ENCODE data around the gene BMP10. TPM values are rescaled to one million over a fixed set of nuclear protein-coding genes. Genes with fewer than 3 reads are reported as not detected.

The BMP10 gene
- total RNA-seq (not detected in 2 replicates), polyA plus RNA-seq (not detected in 2 replicates), polyA minus RNA-seq (ENCODE audit: low replicate concordance) (not detected in 2 replicates)
- polyA plus RNA-seq (2012), result not detected in 2 replicates

- H3K9ac ChIP-seq (ENCODE audit: insufficient read depth, low read length), result no peak within 1 kb of the TSS
- no peak within 1 kb of the TSS for H3K4me2 ChIP-seq (ENCODE audit: extremely low read depth, insufficient read depth, low read length)
- H3K27me3 ChIP-seq (ENCODE audit: control insufficient read depth, insufficient read depth, low read length), result no peaks in the 10 kb centered on the region
- no peak within 1 kb of the TSS for H3K27ac ChIP-seq (ENCODE audit: insufficient read depth, low read length)
- no peaks in the 10 kb centered on the region for H4K20me1 ChIP-seq (ENCODE audit: control insufficient read depth, extremely low read depth, insufficient read depth, low read length)
- TF ChIP-seq CTCF (conservative IDR thresholded peaks at IDR 0.05 in 1 of 2, IDR thresholded peaks at IDR 0.05 in 1 of 2; ENCODE audit: low read depth in 1 of 2, low read length in 2 of 2) (no peak), EZH2 (IDR thresholded peaks at IDR 0.05; ENCODE audit: low read length, missing control alignments) (no peak)
- no peak within 1 kb of the TSS for H3K4me3 ChIP-seq (replicated peaks in 1 of 4; ENCODE audit: control extremely low read depth in 1 of 4, insufficient read depth in 1 of 4, low read depth in 3 of 4, low read length in 4 of 4)
- H2AFZ ChIP-seq (ENCODE audit: low read length), result no peak within 1 kb of the TSS
- no peak for DNase-seq (ENCODE audit: low read depth in 2 of 2)
- H3K4me1 ChIP-seq (ENCODE audit: control insufficient read depth, extremely low read depth, insufficient read depth, low read length), result no peaks in the 10 kb centered on the region
- H3K36me3 ChIP-seq (ENCODE audit: control insufficient read depth, insufficient read depth, low read length), result no peaks in the 10 kb centered on the region
- no peaks in the 10 kb centered on the region for H3K9me3 ChIP-seq (ENCODE audit: control insufficient read depth, insufficient read depth, low read depth, low read length)
- no peaks in the 10 kb centered on the region for H3K79me2 ChIP-seq (ENCODE audit: control insufficient read depth, insufficient read depth, low read length)
Observed at GRCh38 chr2:68871159-68871764, at the start of gene BMP10. TSS of gene BMP10 (minus strand) at chr2:68871397. CDS start at chr2:68871358, 39 bp downstream.

GRCh38 chr2:68920481-68921170 lies 49.4 kb upstream of the BMP10 start:
- Histone ChIP-seq H3K4me2 (ENCODE audit: extremely low read depth, insufficient read depth, low read length) (no peak overlapping the region), H2AFZ (ENCODE audit: low read length) (no peak overlapping the region), H3K4me1 (ENCODE audit: control insufficient read depth, extremely low read depth, insufficient read depth, low read length) (no peaks in the 10 kb centered on the region), H3K79me2 (ENCODE audit: control insufficient read depth, insufficient read depth, low read length) (no peaks in the 10 kb centered on the region), H3K27ac (ENCODE audit: insufficient read depth, low read length) (no peak overlapping the region), H3K36me3 (ENCODE audit: control insufficient read depth, insufficient read depth, low read length) (no peaks in the 10 kb centered on the region), H3K9ac (ENCODE audit: insufficient read depth, low read length) (no peak overlapping the region), H3K9me3 (ENCODE audit: control insufficient read depth, insufficient read depth, low read depth, low read length) (no peaks in the 10 kb centered on the region), H3K27me3 (ENCODE audit: control insufficient read depth, insufficient read depth, low read length) (no peaks in the 10 kb centered on the region), H3K4me3 (replicated peaks in 1 of 4; ENCODE audit: control extremely low read depth in 1 of 4, insufficient read depth in 1 of 4, low read depth in 3 of 4, low read length in 4 of 4) (no peak overlapping the region), H4K20me1 (ENCODE audit: control insufficient read depth, extremely low read depth, insufficient read depth, low read length) (no peaks in the 10 kb centered on the region)
- DNase-seq (ENCODE audit: low read depth in 2 of 2), result no peak
- no peak for TF ChIP-seq EZH2 (IDR thresholded peaks at IDR 0.05; ENCODE audit: low read length, missing control alignments)
- no peak for TF ChIP-seq CTCF (conservative IDR thresholded peaks at IDR 0.05 in 1 of 2, IDR thresholded peaks at IDR 0.05 in 1 of 2; ENCODE audit: low read depth in 1 of 2, low read length in 2 of 2)

GRCh38 chr2:68918497-68918896 lies 47.3 kb upstream of the BMP10 start:
- no peaks in the 10 kb centered on the region for H3K36me3 ChIP-seq (ENCODE audit: control insufficient read depth, insufficient read depth, low read length)
- H3K4me2 ChIP-seq (ENCODE audit: extremely low read depth, insufficient read depth, low read length), result no peak overlapping the region
- DNase-seq (ENCODE audit: low read depth in 2 of 2), result peak in 1 of 2 donors; percentile 80
- H3K79me2 ChIP-seq (ENCODE audit: control insufficient read depth, insufficient read depth, low read length), result no peaks in the 10 kb centered on the region
- H3K4me1 ChIP-seq (ENCODE audit: control insufficient read depth, extremely low read depth, insufficient read depth, low read length), result no peaks in the 10 kb centered on the region
- no peaks in the 10 kb centered on the region for H4K20me1 ChIP-seq (ENCODE audit: control insufficient read depth, extremely low read depth, insufficient read depth, low read length)
- H3K4me3 ChIP-seq (replicated peaks in 1 of 4; ENCODE audit: control extremely low read depth in 1 of 4, insufficient read depth in 1 of 4, low read depth in 3 of 4, low read length in 4 of 4), result no peak overlapping the region
- H3K27ac ChIP-seq (ENCODE audit: insufficient read depth, low read length), result no peak overlapping the region
- H2AFZ ChIP-seq (ENCODE audit: low read length), result no peak overlapping the region
- H3K9me3 ChIP-seq (ENCODE audit: control insufficient read depth, insufficient read depth, low read depth, low read length), result no peaks in the 10 kb centered on the region
- TF ChIP-seq CTCF (conservative IDR thresholded peaks at IDR 0.05 in 1 of 2, IDR thresholded peaks at IDR 0.05 in 1 of 2; ENCODE audit: low read depth in 1 of 2, low read length in 2 of 2) (no peak), EZH2 (IDR thresholded peaks at IDR 0.05; ENCODE audit: low read length, missing control alignments) (no peak)
- H3K27me3 ChIP-seq (ENCODE audit: control insufficient read depth, insufficient read depth, low read length), result no peaks in the 10 kb centered on the region
- H3K9ac ChIP-seq (ENCODE audit: insufficient read depth, low read length), result no peak overlapping the region
